HepG2 (cell line): ENCODE measurements around the gene GAS1. TPM values are rescaled to one million over a fixed set of nuclear protein-coding genes. Genes with fewer than 3 reads are reported as not detected.

Experiments used
- ARNT ChIP-seq: fragments of 450-650 bp; IDR thresholded peaks from 2 replicates; pipeline ENCODE4 v1.6.1; 2017
- SNAPC4 ChIP-seq: sonication (generic); formaldehyde crosslinking; IDR thresholded peaks from 2 replicates; pipeline ENCODE4 v1.4.0; 2020; ENCODE audit warnings: mild to moderate bottlenecking, missing genetic modification reagents
- THAP11 ChIP-seq: IDR thresholded peaks from 2 replicates; pipeline ENCODE4 v1.6.1; 2016; ENCODE audit warnings: missing biosample characterization, missing genetic modification reagents
- polyA plus RNA-seq, 8 experiments: library from polyadenylated mRNA; depleted of rRNA in 3 of 8; stranded (reverse) in 7 of 8; unstranded in 1 of 8; fragments of >200 nt; fragmentation: Illumina TruSeq in 4 of 8; extraction: Trizol in 4 of 8; gene quantifications; 2 replicates each; pipeline versions ENCODE4 v1.2.1 to v1.2.3, GENCODE V29; 2011 to 2016; ENCODE audit warnings: low read depth in 4 of 8, missing spikeins in 1 of 8, mixed read lengths in 1 of 8; ENCODE audit not compliant: insufficient read depth in 1 of 8
- total RNA-seq, 5 experiments: library from RNA; depleted of rRNA; stranded (reverse); fragments of >200 nt; fragmentation: Illumina TruSeq; extraction: Trizol; gene quantifications; 2 replicates each; pipeline ENCODE4 v1.2.3, GENCODE V29; 2016; ENCODE audit warnings: low read depth in 1 of 5
- TF ChIP-seq, protein P1 (sequence below): sonication (generic); formaldehyde crosslinking; IDR thresholded peaks from 2 replicates; pipeline ENCODE4 v1.4.0; 2020; ENCODE audit warnings: missing genetic modification reagents

GAS1 gene
- total and polyA plus RNA-seq, 2 of the 13 experiments (the other 11 are each of a cell fraction or from before 2014, with no cell fraction given), result not detected

- no peak for TF ChIP-seq SNAPC4 (CRISPR knock-in tag)
- no peak for TF ChIP-seq ARNT
- TF ChIP-seq THAP11 (CRISPR knock-in tag), result no peak
- TF ChIP-seq, protein P1, sequence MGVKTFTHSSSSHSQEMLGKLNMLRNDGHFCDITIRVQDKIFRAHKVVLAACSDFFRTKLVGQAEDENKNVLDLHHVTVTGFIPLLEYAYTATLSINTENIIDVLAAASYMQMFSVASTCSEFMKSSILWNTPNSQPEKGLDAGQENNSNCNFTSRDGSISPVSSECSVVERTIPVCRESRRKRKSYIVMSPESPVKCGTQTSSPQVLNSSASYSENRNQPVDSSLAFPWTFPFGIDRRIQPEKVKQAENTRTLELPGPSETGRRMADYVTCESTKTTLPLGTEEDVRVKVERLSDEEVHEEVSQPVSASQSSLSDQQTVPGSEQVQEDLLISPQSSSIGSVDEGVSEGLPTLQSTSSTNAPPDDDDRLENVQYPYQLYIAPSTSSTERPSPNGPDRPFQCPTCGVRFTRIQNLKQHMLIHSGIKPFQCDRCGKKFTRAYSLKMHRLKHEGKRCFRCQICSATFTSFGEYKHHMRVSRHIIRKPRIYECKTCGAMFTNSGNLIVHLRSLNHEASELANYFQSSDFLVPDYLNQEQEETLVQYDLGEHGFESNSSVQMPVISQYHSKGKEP (CRISPR knock-in tag), result no peak
Observed at GRCh38 chr9:86945728-86946200, 1.5 kb downstream of the GAS1 start (continued).
